Heart left ventricle (tissue), 16 donors: ENCODE data around the gene PRR16. TPM values are rescaled to one million over a fixed set of nuclear protein-coding genes. Genes with fewer than 3 reads are reported as not detected.

Experiments used
- ATAC-seq, 4 donors: fragments of 200-7000 bp; cut with Tn5 transposase; one replicate each; pipeline ENCODE4 v1.9.1; 2020 to 2022; ENCODE audit warnings: moderate library complexity in 4 of 4, mild to moderate bottlenecking in 3 of 4, moderate number of reproducible peaks in 1 of 4
- DNase-seq, 5 donors: peaks; one replicate each; pipeline ENCODE4 v3.0.0-alpha.2; 2020
- H3K27ac ChIP-seq, 12 donors: fragments of 200-600 bp; sonication (generic) in 4 of 12; one replicate each; pipeline versions ENCODE4 v1.5.0 to v1.8.0; 2016 to 2022; ENCODE audit warnings: mild to moderate bottlenecking in 2 of 12
- H3K27me3 ChIP-seq, 9 donors: fragments of 200-600 bp; sonication (generic) in 2 of 9; one replicate each; pipeline versions ENCODE4 v1.5.1 to v1.8.0; 2016 to 2022; ENCODE audit warnings: mild to moderate bottlenecking in 3 of 9
- H3K36me3 ChIP-seq, 9 donors: fragments of 200-600 bp; sonication (generic) in 2 of 9; one replicate each; pipeline versions ENCODE4 v1.5.0 to v1.8.0; 2018 to 2022; ENCODE audit warnings: mild to moderate bottlenecking in 2 of 9
- H3K4me1 ChIP-seq, 12 donors: fragments of 200-600 bp; sonication (generic) in 4 of 12; one replicate each; pipeline versions ENCODE4 v1.5.0 to v1.8.0; 2016 to 2022; ENCODE audit warnings: mild to moderate bottlenecking in 3 of 12
- H3K4me3 ChIP-seq, 12 donors: fragments of 200-600 bp; sonication (generic) in 4 of 12; one replicate each; pipeline versions ENCODE4 v1.5.0 to v1.8.0; 2017 to 2022; ENCODE audit warnings: mild to moderate bottlenecking in 9 of 12, moderate library complexity in 4 of 12
- H3K9me3 ChIP-seq, 12 donors: fragments of 200-600 bp; sonication (generic) in 4 of 12; one replicate each; pipeline versions ENCODE4 v1.5.0 to v1.8.0; 2016 to 2022; ENCODE audit warnings: mild to moderate bottlenecking in 1 of 12
- CTCF ChIP-seq, 12 donors: fragments of 200-600 bp; sonication (generic) in 4 of 12; IDR thresholded peaks; one replicate each; pipeline versions ENCODE4 v1.5.0 to v1.8.0; 2018 to 2022; ENCODE audit warnings: antibody characterized with exemption in 12 of 12, mild to moderate bottlenecking in 5 of 12
- POLR2A ChIP-seq, 2 donors: fragments of 450-650 bp; IDR thresholded peaks; one replicate each; pipeline ENCODE4 v1.6.1; 2017; ENCODE audit warnings: antibody characterized with exemption in 2 of 2, mild to moderate bottlenecking in 2 of 2, moderate library complexity in 2 of 2
- WGBS, 4 donors: extraction: QIAGEN DNeasy Blood & Tissue Kit in 2 of 4; methylation state at CpG; one replicate each; pipeline versions ENCODE4 v1.1.5 to v1.1.7; 2013 to 2018; 5-methylcytosine and 5-hydroxymethylcytosine counted together
- intact Hi-C, 10 donors: fragments of 100-400 bp; cut with DNase I; formaldehyde crosslinking; loops; one replicate each; pipeline versions ENCODE4 v1.11.1 to v1.14.2; 2022
- polyA plus RNA-seq, 2 donors: library from polyadenylated mRNA; stranded (reverse); fragments of 200-250 nt; gene quantifications; one replicate each; pipeline ENCODE4 v1.2.3, GENCODE V29; 2013
- total RNA-seq, 9 donors: library from RNA; depleted of rRNA in 2 of 9; stranded (reverse); fragments of >200 nt in 2 of 9; fragmentation: NEBNext Ultra II Directional in 3 of 9; extraction: Animal tissue kit (Norgen Biotek cat#: 25700) in 3 of 9; gene quantifications; one replicate each; pipeline versions ENCODE4 v1.1.0 to v1.2.4, GENCODE V29; 2016 to 2023
- donor health status: ischemic (EF 13 %, LVEDD 7.1; RV severe dilation, severe dysfunction).
- donor health status: healthy with polysubstance abuse.
- donor health status: DM: no; HTN: yes; CAD: no.
- donor health status: DM: no; HTN: no; CAD: no.
- donor health status: ischemic (EF 25% LVEDD 6.9; RV normal size, moderate dysfunction).
- donor health status: ischemic (EF 25% LVEDD 5.7; RV mildly dilated, moderate dysfunction).
- donor health status: healthy.
- donor health status: DM: yes; HTN: yes; CAD: no.
- donor health status: ischemic (EF 35%, LVEDD 5.7; RV mildly dilated, moderate dysfunction).
- donor health status: nonischemic (EF 11% LVEDD 7.7; RV severe dilation, severe dysfunction).
- donor health status: DM: yes; HTN: yes; CAD: no.
- donor health status: PGD.
- donor health status: ischemic (EF 29% LVEDD 5.4; RV normal size, mild dysfunction).
- donor health status: nonischemic (EF 23%, LVEDD 6.1; RV moderate dilation, normal function).

PRR16 gene
- total and polyA plus RNA-seq, 11 donors = 4.0 to 18.8 (median 8.3) TPM

GRCh38 chr5:120465436-120465961 lies 1.4 kb downstream of the PRR16 start:
- Histone ChIP-seq H3K36me3 (no peaks in the 10 kb centered on the region), H3K27ac (peak overlapping the region; percentile 54 to 89 (median 78)), H3K9me3 (no peaks in the 10 kb centered on the region), H3K4me3 (peak overlapping the region; percentile 57 to 89 (median 74)), H3K4me1 (peaks cover 0 to 33% (median 11%) of the 10 kb centered on the region in 12 donors), H3K27me3 (peaks cover 0 to 5% (median 0%) of the 10 kb centered on the region in 9 donors)
- DNase-seq (peak; percentile 51 to 63 (median 56)), ATAC-seq (peak; percentile 55 to 72 (median 70))
- no peak for TF ChIP-seq CTCF (IDR thresholded peaks at IDR 0.05)
- TF ChIP-seq POLR2A (IDR thresholded peaks at IDR 0.05) = no peak
- 1% methylated on average over 30 to 33 of the region's 33 CpGs for WGBS, 4 donors
- intact Hi-C loops = loop anchor here in 6 of 10 donors (5.0 to 10.0 kb wide), 4 partner anchors 219 to 991 kb away; no protein-coding TSS in a partner anchor

- DNase-seq = no peak
- intact Hi-C loops = loop anchor here in 6 of 10 donors (5.0 to 10.0 kb wide), 4 partner anchors 218 to 992 kb away; no protein-coding TSS in a partner anchor
- H3K9me3 ChIP-seq = no peaks in the 10 kb centered on the region
- H3K4me1 ChIP-seq = peaks cover 0 to 33% (median 11%) of the 10 kb centered on the region in 12 donors
- WGBS, 4 donors = 39 to 58% (median 47%) methylated on average over 4 of the region's 4 CpGs
- no peaks in the 10 kb centered on the region for H3K36me3 ChIP-seq
- peak overlapping the region in 11 of 12 donors; percentile 70 to 89 (median 80) for H3K27ac ChIP-seq
- peaks cover 0 to 5% (median 0%) of the 10 kb centered on the region in 9 donors for H3K27me3 ChIP-seq
- TF ChIP-seq POLR2A (IDR thresholded peaks at IDR 0.05) = no peak
- TF ChIP-seq CTCF (IDR thresholded peaks at IDR 0.05) = no peak
- ATAC-seq = no peak
- peak overlapping the region in 11 of 12 donors; percentile 59 to 89 (median 75) for H3K4me3 ChIP-seq
These were observed 2.4 kb downstream of the PRR16 start for GRCh38 chr5:120466341-120467006.

GRCh38 chr5:120471971-120472370 lies 7.9 kb downstream of the PRR16 start:
- H3K36me3 ChIP-seq = no peaks in the 10 kb centered on the region
- no peak for TF ChIP-seq POLR2A (IDR thresholded peaks at IDR 0.05)
- TF ChIP-seq CTCF (IDR thresholded peaks at IDR 0.05) = no peak
- H3K4me3 ChIP-seq = no peak overlapping the region
- DNase-seq = no peak
- no peak for ATAC-seq
- H3K27me3 ChIP-seq = no peaks in the 10 kb centered on the region
- H3K27ac ChIP-seq = no peak overlapping the region
- intact Hi-C loops = loop anchor here in 2 of 10 donors (10.0 kb wide), 2 partner anchors 153 to 333 kb away; no protein-coding TSS in a partner anchor
- H3K9me3 ChIP-seq = no peaks in the 10 kb centered on the region
- H3K4me1 ChIP-seq = peaks cover 0 to 32% (median 9%) of the 10 kb centered on the region in 12 donors

GRCh38 chr5:120472911-120473310 lies 8.8 kb downstream of the PRR16 start:
- no peaks in the 10 kb centered on the region for H3K27me3 ChIP-seq
- no peak for TF ChIP-seq CTCF (IDR thresholded peaks at IDR 0.05)
- no peak for TF ChIP-seq POLR2A (IDR thresholded peaks at IDR 0.05)
- intact Hi-C loops = loop anchor here in 2 of 10 donors (10.0 kb wide), 2 partner anchors 152 to 332 kb away; no protein-coding TSS in a partner anchor
- ATAC-seq (no peak), DNase-seq (no peak)
- H3K36me3 ChIP-seq = no peaks in the 10 kb centered on the region
- H3K4me1 ChIP-seq = peaks cover 0 to 25% (median 7%) of the 10 kb centered on the region in 12 donors
- no peak overlapping the region for H3K27ac ChIP-seq
- H3K9me3 ChIP-seq = no peaks in the 10 kb centered on the region
- no peak overlapping the region for H3K4me3 ChIP-seq
